ENCODE measurements around the gene HNRNPA2B1. TPM values are rescaled to one million over a fixed set of nuclear protein-coding genes. Genes with fewer than 3 reads are reported as not detected.
"Not testable (repeated sequence)": the region's sequence is repeated elsewhere in the genome, so short reads cannot be mapped to it uniquely, and the experiment has no call there.

Gene HNRNPA2B1
- total RNA-seq, 1 donor from 2014 or later: 368 TPM

DNA sequence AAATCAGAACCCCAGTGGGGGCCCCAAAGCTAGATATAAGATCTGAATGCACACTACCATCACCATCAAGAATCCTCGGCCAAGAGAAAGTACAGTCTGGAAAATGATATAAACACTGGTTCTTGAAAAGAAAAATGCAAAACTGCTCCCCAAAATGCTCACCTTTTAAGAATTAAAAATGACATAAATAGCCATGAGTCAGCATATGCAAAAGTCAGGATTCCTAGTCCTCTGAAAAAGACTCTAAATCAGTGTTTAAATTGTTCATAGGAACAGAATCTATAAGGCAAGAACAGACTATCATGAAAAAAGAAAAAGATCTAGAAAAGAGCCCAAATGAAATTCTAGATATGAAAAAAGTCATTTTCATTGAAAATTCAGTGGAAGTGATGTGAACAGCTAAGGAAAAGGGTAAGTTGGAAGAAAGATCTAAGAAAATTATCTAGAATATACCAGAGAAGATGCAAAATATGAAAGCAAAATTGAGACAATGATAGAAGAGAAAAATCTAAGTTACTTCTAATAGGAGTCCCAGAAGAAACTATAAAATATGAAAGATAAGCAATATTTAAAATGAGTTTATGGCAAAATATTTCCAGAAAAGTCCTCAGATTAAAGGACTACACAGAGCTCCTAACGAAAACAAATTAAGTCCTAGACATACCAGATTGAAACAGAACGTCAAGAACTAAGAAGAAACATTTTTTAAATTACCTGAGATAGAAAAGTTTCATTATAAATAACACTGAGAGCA lies 18.9 kb downstream of the HNRNPA2B1 start:
- ATAC-seq (no peak), DNase-seq (no peak)
- Histone ChIP-seq H3K27me3 (ENCODE audit: low read depth) (no peaks in the 10 kb centered on the region), H3K4me1 (peaks cover 17% of the 10 kb centered on the region), H3K9me3 (no peaks in the 10 kb centered on the region), H3K36me3 (peaks cover 12% of the 10 kb centered on the region), H3K27ac (no peak overlapping the region), H3K4me3 (no peak overlapping the region)
- TF ChIP-seq, protein P1, sequence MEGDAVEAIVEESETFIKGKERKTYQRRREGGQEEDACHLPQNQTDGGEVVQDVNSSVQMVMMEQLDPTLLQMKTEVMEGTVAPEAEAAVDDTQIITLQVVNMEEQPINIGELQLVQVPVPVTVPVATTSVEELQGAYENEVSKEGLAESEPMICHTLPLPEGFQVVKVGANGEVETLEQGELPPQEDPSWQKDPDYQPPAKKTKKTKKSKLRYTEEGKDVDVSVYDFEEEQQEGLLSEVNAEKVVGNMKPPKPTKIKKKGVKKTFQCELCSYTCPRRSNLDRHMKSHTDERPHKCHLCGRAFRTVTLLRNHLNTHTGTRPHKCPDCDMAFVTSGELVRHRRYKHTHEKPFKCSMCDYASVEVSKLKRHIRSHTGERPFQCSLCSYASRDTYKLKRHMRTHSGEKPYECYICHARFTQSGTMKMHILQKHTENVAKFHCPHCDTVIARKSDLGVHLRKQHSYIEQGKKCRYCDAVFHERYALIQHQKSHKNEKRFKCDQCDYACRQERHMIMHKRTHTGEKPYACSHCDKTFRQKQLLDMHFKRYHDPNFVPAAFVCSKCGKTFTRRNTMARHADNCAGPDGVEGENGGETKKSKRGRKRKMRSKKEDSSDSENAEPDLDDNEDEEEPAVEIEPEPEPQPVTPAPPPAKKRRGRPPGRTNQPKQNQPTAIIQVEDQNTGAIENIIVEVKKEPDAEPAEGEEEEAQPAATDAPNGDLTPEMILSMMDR (IDR thresholded peaks at IDR 0.05): no peak
- intact Hi-C loops (cut with DNase I): no loop called here

DNA sequence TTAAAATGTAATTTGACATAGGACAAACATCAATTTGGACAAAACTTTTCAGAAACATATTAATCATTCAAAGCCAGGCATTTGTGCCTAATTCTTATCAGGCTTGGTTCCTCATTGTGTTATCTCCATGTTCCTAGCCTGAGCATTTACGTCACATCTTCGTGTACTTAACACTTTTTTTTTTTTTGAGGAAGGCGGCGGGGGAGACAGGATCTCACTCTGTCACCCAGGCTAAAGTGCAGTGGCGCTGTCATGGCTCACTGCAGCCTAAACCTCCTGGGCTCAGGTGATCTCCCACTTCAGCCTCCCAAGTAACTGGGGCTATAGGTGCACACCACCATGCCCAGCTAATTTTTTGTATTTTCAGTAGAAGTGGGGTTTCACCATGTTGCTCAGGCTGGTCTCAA lies 19.8 kb downstream of the HNRNPA2B1 start:
- Histone ChIP-seq H3K27ac (no peak overlapping the region), H3K9me3 (no peaks in the 10 kb centered on the region), H3K4me1 (peaks cover 13% of the 10 kb centered on the region), H3K36me3 (peaks cover 6% of the 10 kb centered on the region), H3K27me3 (ENCODE audit: low read depth) (no peaks in the 10 kb centered on the region), H3K4me3 (no peak overlapping the region)
- ATAC-seq (peak; percentile 46 to 65), DNase-seq (no peak)
- TF ChIP-seq, protein P1 (IDR thresholded peaks at IDR 0.05): no peak
- intact Hi-C loops (cut with DNase I): no loop called here

DNA sequence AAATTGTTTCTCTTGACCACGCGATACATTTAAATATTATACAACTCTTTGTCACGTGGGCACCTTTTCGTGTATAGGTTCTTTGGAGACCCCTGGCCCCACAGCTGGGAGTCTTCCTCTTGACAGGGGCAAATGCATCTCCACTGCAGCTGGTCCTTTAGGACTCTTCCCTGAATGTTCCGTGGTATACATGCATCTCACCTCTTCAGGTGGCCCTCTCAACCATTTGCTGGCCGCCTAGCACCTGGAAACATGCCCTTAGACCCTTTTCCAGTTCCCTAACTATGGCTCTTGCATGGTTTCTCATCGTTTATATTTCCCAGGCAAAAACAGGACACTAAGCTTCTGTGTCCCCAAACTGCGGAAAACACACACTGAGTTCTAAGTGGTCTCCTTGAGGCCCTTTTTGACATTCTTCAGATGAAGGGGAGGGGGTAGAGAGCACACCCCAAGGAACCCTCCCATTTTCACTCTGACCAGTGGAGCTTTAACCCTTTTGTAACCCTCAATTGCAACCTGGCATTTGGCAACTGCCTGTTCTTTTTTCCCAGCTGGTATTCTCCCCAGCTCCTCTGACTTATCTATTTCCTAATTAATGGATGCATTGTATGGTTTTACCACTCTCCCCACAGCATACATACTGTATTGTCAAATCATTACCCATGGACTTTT lies 20.6 kb downstream of the HNRNPA2B1 start:
- peak; percentile 32 to 41 for ATAC-seq
- DNase-seq: no peak
- intact Hi-C loops (cut with DNase I): no loop called here

DNA sequence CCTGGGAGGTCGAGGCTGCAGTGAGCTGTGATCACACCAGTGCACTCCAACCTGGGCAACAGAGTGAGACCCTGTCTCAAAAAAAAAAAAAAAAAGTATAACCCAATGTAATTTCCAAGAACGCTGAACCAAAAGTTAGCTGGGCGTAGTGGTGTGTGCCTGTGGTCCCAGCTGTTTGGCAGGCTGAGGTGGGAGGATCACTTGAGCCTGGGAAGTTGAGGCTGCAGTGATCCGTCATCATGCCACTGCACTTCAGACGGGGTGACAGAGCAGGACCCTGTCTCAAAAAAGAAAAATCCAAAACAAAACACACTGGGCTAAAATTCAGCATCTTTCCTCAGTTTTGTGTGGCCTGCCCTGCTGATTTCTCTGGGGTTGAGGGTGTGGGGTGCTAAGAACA lies 21.1 kb downstream of the HNRNPA2B1 start:
- H3K4me1 ChIP-seq: peaks cover 13% of the 10 kb centered on the region
- no peaks in the 10 kb centered on the region for H3K27me3 ChIP-seq (ENCODE audit: low read depth)
- intact Hi-C loops (cut with DNase I): no loop called here
- ATAC-seq (no peak), DNase-seq (no peak)
- no peak overlapping the region for H3K27ac ChIP-seq
- TF ChIP-seq, protein P1 (IDR thresholded peaks at IDR 0.05): no peak
- H3K4me3 ChIP-seq: no peak overlapping the region
- H3K36me3 ChIP-seq: no peaks in the 10 kb centered on the region
- no peaks in the 10 kb centered on the region for H3K9me3 ChIP-seq

More for the DNA sequence above, 20.6 kb downstream of the HNRNPA2B1 start:
- H3K36me3 ChIP-seq: peaks cover 4% of the 10 kb centered on the region
- H3K27ac ChIP-seq: peak overlapping the region; percentile 1
- no peak overlapping the region for H3K4me3 ChIP-seq
- H3K27me3 ChIP-seq (ENCODE audit: low read depth): no peaks in the 10 kb centered on the region
- TF ChIP-seq, protein P1 (IDR thresholded peaks at IDR 0.05): no peak
- H3K4me1 ChIP-seq: peaks cover 13% of the 10 kb centered on the region
- H3K9me3 ChIP-seq: no peaks in the 10 kb centered on the region

DNA sequence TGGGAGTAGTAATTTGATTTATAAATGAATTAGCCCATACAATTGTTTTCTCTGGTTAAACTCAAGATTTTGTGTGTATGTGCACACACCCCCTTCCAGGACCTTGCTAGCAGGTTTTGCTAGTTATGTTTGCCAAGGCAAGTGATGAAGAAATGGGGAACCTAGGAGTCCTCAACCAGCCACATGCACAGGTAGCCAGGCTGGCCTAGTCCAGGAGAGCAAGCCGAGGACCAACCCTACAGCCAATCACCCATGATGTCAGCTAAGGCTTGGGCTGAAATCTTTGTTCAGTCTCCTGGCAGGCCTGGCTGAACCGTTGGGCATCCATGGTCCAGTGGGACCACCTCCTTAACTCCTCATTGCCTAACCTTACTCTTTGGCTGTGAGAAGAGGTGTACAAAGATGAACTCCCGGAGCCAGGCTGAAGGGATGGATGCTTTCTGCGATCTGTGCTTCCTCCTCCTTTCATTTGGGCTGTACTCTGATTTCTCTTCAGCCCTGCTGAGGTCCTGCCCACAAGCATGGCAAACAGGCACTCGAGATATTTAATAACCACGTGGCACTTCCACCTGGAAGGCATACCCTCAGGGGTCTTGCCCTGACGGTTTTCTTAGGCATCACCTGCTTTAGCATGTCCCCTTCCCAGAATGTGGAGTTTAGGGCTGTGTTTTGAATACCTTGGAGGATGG lies 22.1 kb downstream of the HNRNPA2B1 start:
- no peaks in the 10 kb centered on the region for H3K27me3 ChIP-seq (ENCODE audit: low read depth)
- H3K36me3 ChIP-seq: no peaks in the 10 kb centered on the region
- TF ChIP-seq, protein P1 (IDR thresholded peaks at IDR 0.05): no peak
- ATAC-seq (peak; percentile 1 to 31), DNase-seq (no peak)
- H3K9me3 ChIP-seq: no peaks in the 10 kb centered on the region
- H3K4me3 ChIP-seq: no peak overlapping the region
- H3K27ac ChIP-seq: no peak overlapping the region
- peaks cover 13% of the 10 kb centered on the region for H3K4me1 ChIP-seq
- intact Hi-C loops (cut with DNase I): no loop called here

DNA sequence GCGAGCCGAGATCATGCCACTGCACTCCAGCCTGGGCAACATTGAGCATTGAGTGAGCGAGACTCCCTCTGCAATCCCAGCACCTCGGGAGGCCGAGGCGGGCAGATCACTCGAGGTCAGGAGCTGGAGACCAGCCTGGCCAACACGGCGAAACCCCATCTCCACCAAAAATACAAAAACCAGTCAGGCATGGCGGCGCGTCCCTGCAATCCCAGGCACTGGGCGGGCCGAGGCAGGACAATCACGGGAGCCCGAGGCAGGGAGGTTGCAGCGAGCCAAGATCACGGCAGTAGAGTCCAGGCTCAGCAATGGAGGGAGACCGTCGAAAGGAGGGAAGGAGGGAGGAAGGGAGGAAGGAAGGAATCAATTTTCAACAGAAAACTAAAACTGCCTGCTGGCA lies 23.3 kb downstream of the HNRNPA2B1 start:
- H3K36me3 ChIP-seq; intact Hi-C loops (cut with DNase I); H3K4me3 ChIP-seq; H3K4me1 ChIP-seq; H3K9me3 ChIP-seq; ATAC-seq; H3K27me3 ChIP-seq (ENCODE audit: low read depth); H3K27ac ChIP-seq; DNase-seq: not testable (repeated sequence)

DNA sequence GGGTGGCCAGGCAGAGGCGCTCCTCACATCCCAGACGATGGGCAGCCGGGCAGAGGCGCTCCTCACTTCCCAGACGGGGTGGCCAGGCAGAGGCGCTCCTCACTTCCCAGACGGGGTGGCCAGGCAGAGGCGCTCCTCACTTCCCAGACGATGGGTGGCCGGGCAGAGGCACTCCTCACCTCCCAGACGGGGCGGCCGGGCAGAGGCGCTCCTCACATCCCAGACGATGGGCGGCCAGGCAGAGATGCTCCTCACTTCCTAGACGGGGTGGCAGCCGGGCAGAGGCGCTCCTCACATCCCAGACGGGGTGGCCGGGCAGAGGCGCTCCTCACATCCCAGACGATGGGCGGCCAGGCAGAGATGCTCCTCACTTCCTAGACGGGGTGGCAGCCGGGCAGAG lies 23.9 kb downstream of the HNRNPA2B1 start:
- H3K4me3 ChIP-seq; H3K27me3 ChIP-seq (ENCODE audit: low read depth); ATAC-seq; H3K36me3 ChIP-seq; DNase-seq; intact Hi-C loops (cut with DNase I); H3K4me1 ChIP-seq; H3K27ac ChIP-seq; H3K9me3 ChIP-seq: not testable (repeated sequence)

DNA sequence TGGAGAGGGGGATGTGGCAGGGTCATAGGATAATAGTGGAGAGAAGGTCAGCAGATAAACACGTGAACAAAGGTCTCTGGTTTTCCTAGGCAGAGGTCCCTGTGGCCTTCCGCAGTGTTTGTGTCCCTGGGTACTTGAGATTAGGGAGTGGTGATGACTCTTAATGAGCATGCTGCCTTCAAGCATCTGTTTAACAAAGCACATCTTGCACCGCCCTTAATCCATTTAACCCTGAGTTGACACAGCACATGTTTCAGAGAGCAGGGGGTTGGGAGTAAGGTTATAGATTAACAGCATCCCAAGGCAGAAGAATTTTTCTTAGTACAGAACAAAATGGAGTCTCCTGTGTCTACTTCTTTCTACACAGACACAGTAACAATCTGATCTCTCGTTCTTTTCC lies 24.6 kb downstream of the HNRNPA2B1 start:
- H3K4me1 ChIP-seq; H3K27me3 ChIP-seq (ENCODE audit: low read depth); ATAC-seq; DNase-seq; H3K9me3 ChIP-seq; H3K4me3 ChIP-seq; H3K36me3 ChIP-seq; intact Hi-C loops (cut with DNase I); H3K27ac ChIP-seq: not testable (repeated sequence)

All from lower lobe of right lung (tissue), 2 donors.